Iris pigment epithelial cell (primary cell): Measurements from ENCODE around the gene DBN1.

Experiments used
- DNase-seq: peaks from one replicate; pipeline ENCODE4 v3.0.0-alpha.2; 2011; ENCODE audit warnings: low read depth

Gene DBN1

DNA sequence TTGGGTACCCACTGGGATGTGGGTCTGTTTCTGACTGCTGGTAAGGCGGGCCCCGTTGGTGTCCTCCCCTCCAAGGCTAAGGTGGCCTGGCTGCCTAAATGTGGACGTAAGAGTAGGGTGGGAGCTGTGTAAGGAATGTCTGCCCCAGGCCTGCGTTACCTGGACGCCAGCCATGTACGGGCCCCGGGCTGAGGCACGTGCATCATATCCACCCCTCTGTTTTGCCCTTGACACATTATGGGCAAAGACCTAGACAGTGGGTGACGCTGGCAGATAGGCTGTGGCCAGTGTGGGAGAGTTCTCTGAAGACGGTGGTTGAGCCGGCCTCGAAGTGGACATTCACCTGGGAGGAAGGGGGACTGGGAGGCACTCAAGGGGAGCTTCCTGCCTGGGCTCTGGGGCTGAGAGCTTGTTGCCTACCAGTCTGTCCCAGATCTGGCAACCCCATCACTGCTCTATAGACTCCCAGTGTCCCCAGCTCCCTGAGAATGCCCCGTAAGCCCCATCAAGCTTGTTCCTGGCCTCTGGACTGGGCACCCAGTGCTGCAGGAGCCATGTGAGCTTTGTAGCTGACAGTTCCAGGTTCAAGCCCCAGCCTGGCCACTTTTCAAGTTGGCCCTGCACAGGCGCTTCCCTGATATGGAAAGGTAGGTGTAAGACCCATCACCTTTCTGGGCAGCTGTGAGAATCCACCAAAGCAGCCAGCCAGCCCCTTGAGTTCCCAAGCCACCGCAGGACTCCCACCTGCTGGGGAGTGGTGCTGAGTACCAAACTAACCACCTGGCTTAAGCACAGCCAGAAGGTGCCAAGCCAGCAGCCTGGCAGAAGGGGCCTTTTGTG is 30.1 kb downstream of the DBN1 start:
- no peak for DNase-seq

DNA sequence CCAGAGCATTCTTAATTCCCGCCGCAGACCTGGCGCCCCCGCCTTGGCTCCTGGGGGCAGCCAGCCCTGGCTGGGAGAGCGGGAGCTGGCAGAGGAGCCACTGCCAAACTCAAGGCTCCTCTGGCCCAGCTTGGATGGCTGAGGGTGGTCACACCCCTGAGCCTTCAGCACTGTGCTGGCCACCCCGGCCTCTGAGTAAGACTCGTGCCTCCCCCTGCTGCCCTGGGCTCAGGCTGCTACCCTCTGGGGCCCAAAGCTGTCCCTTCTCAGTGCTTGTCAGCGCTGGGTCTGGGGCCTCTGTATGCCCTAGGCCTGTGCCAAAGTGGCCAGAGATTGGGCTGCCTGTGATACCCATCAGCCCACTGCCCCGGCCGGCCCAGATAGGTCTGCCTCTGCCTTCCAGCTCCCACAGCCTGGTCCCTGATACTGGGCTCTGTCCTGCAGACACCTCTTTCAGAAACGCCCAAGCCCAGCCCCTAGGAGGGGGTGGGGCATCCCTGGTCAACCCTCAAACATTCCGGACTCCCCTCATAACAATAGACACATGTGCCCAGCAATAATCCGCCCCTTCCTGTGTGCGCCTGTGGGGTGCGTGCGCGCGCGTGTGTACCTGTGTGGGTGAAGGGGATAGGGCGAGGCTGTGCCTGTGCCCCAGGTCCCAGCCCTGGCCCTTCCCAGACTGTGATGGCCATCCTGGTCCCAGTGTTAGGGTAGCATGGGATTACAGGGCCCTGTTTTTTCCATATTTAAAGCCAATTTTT is 31.2 kb downstream of the DBN1 start:
- DNase-seq, result no peak

DNA sequence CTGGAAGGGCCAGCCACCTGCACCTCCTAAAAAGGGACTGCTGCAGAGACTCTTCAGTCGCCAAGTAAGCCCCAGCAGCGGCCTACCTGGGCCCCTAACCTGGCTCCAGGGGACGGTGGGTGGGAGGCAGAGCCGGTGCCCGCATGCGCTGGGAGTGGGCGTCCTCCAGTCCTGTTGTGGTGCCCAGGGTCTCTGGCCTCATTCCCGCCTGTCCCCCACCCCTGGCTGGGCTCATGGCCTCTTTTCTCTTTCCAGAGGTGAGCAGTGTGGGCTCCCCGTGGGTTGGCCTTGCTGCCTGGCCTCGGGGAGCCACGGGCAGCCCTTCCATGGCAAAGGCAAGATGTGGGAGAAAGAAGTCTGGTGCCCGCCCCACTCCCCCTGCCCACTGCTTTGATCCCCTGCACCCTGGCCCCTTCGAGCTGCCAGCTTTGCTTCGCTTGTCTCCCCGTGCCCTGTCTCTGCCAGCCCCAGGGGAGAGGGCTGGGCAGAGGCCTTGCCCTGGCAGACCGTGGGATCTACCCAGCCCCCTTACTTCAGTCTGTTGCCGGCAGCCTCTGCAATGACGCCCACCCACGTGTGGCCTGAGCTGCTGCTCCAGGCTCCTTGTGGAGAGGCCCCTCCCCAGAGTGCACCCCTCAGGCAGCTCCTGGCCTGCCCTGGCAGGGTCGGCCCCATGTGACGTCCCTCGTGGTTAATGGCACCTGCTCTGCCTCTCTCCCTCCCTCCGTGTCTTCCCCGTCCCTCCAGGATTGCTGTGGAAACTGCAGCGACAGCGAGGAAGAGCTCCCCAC is 32.2 kb downstream of the DBN1 start:
- DNase-seq, result no peak

DNA sequence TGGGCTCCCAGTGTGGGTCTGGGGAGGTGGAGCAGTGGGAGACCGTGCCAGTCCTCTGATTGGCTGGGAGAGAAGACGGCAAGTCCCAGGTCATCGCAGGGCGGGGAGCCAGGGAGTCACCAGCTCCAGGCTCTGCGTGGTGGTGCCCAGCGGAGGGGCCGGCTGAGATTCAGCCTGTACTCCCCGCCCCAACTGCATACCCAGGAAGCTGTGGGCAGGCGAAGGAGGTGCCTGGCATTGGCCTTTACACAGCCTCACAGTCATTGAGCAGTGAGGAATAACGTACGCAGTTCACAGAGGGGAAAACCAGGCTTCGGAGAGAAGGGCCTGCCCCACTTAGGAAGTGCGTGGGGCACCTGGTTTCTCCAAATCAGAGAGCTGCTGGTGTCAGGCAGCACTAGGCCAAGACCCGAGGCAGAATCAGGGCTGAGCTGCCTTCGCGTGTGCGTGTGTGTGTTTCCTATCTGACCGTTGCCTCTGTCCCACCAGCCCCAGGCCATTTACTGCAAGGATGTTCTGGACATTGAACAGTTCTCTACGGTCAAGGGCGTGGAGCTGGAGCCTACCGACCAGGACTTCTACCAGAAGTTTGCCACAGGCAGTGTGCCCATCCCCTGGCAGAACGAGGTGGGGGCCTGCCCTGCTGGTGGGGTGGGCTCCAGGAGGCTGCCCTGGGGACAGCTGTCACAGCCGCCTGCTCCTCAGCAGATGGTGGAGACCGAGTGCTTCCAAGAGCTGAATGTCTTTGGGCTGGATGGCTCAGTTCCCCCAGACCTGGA is 33.0 kb downstream of the DBN1 start:
- no peak for DNase-seq

DNA sequence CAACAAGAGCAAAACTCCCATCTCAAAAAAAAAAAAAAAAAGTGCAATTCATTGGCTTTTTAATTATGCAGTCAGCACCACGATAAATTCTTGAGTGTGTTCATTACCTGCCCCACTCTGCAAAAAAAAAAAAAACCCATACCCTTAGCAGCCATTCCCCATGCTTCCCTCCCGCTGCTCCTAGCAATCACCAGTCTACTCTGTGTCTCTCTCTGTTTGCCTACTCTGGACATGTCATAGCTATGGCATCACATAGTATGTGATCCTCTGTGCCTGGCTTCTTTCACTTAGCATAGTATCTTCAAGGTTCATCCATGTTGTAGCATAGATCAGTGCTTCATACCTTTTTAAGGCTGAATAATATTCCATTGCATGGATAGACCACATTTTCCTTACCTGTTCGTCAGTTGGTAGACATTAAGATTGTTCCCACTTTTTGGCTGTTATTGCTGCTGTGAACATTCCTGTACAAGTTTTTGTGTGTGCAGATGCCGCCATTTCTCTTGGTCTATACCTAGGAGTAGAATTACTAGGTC is 33.8 kb downstream of the DBN1 start:
- DNase-seq, result no peak

DNA sequence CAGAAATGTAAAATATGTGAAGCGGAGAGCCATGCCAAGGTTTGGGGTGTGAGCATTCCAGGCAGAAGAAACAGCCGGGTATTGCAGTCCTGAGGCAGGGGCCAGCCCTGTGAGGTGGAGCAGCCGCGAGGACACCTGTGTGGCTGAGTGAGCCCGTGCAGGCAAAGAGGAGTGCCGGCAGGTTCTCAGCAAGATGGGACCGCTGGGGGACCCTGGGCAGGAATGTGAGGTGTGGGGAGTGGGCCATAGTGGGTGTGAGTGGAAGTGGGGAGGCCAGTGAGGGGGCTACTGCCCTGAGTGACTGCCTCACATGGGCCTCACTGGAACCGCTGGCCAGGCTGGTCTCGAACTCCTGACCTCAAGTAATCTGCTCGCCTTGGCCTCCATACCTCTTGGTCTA is 35.0 kb downstream of the DBN1 start:
- DNase-seq, result no peak

DNA sequence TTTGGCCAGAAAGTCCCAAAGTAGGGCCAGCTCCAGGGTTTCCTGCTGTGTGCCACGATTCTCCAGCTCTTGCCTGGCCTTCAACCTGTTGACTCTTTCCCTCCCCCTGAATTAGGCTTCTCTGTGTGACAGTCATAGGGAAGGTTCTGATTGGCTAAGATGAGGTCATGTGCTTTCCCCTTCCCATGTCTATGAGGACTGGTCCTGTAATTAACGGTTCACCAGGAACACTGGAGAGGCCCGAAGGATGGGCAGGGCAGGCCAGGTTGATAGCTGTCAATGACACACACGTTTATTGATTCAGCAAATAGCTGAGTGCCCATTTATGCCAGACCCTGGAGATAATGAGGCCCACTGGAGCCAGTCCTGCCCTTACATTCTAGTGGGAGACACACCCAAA is 35.8 kb downstream of the DBN1 start:
- no peak for DNase-seq

DNA sequence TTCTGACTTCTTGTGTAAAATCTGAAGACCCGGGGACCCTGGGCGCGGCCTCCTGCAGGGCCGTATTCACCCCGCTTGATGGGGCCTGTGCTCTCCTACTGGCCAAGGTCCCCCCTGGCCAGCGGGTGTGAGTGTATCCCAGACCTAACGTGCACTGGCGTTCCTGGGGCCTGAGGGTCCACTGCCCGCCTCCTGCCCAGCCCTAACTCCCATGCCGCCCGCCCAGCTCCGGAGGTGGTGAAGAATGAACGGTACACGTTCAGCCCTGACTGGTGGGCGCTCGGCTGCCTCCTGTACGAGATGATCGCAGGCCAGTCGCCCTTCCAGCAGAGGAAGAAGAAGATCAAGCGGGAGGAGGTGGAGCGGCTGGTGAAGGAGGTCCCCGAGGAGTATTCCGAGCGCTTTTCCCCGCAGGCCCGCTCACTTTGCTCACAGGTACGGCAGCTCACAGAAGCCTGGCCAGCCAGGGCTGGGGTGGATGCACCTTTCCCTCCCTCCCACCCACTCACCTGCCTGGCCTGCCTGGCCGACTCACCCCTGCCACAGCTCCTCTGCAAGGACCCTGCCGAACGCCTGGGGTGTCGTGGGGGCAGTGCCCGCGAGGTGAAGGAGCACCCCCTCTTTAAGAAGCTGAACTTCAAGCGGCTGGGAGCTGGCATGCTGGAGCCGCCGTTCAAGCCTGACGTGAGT is 37.4 kb downstream of the DBN1 start:
- no peak for DNase-seq

DNA sequence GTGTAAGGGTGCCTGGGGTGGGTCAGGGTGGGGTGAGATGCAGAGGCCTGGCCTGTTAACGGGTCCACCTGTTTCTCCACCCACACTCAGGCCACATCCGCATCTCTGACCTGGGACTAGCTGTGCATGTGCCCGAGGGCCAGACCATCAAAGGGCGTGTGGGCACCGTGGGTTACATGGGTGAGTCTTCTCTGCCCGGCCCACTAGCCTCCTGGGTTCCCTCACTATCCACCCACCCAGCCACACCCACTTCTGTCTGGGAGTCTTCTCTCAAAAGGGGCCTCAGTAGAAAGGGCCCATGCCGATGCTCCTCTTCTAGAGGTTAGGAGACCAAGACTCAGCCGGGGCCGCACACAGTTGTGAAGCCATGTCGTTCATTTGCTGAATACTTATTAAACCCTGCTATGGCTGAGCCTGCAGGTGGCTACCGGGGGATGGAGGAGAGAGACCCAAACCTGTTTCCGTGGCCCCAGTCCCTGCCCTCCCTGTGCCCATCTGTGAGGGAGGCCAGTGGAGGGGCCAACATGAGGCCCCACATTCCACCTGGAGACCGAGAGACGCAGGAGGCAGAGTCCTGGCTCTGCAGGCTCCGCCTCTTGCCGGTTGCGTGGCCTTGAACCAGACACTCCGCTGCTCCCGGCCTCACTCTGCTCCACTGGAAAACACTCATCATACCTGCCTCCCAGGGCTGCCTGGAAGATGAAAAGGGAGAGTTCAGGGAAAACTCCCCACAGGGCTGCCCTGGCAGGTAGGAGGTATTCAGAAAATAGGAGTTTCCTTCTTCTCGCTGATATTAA is 38.3 kb downstream of the DBN1 start:
- DNase-seq, result no peak

DNA sequence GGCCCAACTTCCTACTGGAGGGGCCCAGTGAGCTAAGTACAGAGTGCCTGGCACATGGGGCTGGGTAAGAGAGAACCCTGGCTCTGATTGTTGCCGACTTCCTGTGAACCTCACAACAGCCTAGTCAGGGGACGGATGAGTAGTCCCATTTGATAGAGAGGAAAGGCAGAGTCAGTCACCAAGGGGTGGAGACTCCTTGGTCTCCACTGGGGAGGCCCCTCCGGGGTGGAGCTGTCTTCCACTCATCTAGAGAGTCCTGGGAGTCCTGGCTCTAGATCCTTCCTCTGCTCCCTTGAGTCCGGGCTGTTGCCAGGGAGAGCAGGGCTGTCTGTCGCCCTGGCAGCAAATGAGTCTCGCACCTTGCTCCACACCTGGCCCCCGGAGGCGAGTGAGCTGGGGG is 39.0 kb downstream of the DBN1 start:
- no peak for DNase-seq

DNA sequence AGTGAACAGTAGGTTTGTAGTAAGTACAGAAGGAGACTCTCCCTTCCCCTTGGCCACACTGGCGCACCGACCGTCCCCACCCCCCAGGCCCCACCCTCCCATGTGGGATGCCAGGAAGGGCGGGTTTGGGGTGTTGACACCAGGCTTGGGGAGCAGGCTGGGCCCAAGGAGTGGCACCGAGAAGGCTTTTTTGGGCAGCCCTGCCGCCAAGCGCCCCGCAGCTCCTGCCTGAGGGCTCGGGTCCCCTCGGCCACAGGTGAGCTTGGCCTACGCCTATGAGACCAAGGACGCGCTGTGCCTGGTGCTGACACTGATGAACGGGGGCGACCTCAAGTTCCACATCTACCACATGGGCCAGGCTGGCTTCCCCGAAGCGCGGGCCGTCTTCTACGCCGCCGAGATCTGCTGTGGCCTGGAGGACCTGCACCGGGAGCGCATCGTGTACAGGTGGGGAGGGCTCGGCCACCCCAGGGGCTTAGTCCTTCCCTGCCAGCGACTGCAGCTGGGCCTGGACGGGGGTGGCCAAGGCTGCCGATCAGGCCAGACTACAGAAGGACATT is 39.7 kb downstream of the DBN1 start:
- DNase-seq, result no peak

DNA sequence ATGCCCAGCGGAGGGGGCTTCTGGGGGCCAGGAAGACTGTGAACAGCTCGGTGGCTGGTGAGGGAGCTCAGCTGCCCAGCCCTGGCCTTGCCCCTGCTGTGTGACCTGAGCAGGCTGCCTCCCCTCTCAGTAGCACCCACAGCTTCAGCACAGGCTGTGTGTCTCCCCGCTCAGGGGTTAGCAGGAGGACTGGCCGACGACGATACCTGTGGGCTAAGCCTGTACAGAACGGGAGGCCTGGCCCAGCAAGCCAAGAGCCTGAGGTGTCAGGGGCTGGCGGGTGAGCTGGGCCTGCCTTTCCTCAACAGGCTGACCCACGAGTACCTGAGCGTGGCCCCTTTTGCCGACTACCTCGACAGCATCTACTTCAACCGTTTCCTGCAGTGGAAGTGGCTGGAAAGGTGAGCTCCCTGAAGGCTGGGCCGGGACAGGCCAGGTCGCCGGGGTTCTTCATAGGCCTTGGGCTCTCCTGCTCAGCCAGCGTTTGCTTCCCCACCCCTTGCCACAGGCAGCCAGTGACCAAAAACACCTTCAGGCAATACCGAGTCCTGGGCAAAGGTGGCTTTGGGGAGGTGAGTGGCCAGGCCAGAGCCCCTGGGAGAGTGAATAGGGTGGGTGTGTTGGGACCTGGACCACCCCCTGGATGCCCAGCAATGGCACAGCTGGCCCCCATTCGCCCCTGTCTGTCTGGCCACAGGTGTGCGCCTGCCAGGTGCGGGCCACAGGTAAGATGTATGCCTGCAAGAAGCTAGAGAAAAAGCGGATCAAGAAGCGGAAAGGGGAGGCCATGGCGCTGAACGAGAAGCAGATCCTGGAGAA is 40.4 kb downstream of the DBN1 start:
- no peak for DNase-seq

DNA sequence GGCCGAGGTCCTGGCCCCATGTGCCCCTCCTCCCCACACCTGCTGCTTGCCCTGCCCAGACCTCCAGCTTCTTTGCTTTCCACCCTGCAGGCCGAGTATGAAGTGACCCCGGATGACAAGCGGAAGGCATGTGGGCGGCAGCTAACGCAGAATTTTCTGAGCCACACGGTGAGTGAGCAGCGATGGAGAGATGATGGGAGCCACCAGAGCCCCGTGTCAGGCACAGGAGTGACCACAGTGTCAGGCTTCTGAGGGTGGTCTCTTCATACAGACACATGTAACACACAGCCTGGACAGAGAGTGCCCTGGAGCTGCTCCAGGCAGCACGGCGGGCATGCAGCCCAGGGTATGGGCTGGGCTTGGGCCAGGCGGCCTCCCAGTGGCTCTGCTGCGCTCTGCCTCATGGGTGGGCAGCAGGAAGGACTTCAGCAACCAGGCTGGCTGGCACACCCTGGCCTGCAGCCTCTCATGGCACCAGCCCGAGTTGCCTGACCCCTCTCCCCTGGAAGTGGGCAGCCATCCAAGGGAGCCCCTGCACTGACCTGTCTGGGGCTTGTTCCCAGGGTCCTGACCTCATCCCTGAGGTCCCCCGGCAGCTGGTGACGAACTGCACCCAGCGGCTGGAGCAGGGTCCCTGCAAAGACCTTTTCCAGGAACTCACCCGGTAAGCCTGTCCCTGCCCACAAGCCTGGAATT is 41.1 kb downstream of the DBN1 start:
- DNase-seq, result no peak

DNA sequence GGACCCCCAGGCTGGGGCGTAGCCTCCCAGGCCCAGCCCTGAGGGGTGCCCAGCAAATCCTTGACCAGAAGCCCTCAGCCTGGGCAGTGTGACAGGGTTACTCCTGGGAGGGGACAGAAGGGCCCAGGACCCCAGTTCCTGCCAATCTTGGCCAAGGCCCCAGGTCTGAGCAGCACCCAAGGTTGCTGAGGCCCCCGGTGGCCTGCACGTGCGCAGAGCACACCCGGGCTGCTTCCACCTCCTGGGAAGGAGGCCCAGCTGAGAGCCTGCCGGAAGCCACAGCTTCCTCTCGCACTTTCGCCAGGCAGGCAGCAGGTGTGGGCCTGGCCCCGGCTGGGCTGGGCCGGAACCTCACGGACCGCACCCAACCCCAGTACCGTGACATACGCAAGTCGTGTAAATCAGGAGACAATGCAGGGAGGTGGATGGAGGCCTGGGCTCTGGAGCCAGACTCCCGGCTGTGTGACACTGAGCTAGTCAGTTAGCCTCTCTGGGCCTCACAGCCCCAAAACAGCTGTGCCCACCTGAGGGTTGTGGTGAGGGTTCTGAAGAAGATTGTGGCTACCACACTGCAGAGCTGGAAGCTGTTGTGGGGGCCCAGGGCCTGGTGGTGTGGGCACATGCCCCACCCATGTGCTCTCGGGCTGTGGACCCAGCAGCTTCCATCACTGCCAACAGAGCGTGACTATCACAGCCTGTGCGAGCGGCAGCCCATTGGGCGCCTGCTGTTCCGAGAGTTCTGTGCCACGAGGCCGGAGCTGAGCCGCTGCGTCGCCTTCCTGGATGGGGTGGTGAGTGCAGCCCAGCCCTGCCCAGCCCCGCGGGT is 41.9 kb downstream of the DBN1 start:
- DNase-seq, result no peak

DNA sequence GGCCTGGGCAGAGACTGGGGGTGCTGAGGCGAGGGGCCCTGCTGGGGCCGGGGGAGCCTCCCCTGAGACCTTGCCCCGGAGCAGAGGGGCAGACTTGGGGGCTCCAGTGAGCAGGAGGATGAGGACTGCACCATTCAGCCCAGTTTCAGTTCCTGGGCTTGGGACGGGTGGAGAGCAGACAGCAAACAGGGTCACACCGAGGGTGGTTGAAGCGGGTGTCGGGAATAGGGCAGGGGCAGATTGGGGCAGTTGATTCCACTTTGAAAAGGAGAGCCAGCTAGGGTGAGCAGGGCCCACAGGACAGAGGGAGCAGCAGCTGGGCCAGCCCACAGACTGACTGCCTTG is 42.5 kb downstream of the DBN1 start:
- no peak for DNase-seq

DNA sequence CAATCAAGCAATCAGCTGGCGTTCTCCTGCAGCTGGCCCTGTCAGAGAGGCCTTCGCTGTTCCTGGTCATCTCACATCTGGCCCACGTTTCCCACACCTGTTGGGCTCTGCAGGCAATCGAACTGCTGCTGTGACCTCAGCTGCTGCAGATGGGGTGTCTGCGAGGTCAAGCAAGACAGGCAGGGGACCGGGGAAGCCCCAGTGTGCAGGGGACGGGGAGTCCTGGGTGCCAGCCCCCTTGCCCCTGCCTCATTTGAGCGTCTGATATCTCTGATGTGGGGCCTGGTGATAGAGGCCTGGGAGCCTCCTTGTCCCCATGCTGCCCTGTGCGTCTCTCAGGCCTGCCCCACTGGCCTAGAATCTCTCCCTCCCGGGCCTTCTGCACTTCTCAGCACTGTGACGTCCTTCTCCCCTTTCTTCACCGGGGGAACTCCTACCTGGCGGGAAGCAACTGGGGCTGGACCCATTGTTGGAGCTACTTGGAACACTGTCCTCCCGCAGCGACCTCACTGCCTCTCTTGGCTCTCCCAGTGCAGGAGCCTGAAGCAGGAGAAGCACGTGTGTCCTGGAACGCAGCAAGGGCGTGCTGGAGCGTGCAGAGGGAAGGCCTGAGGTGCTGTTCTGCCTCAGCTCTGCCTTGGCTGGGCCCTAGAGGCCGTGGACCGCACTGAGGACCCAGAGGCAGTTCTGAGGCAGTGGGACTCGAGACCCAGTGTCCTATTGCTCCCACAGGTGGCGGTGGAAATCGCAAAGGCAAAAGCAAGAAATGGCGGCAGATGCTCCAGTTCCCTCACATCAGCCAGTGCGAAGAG is 43.1 kb downstream of the DBN1 start:
- DNase-seq, result no peak
